Choroid plexus epithelial cell (primary cell): ENCODE results near the gene FBXL17.

Experiments
- DNase-seq: peaks from one replicate; pipeline ENCODE4 v3.0.0-alpha.2; 2010; ENCODE audit warnings: low read depth
- H3K4me3 ChIP-seq: 2 replicates; pipeline ENCODE4 v1.5.1; 2011; ENCODE audit warnings: low read depth, mild to moderate bottlenecking, control low read depth, low read length, moderate library complexity
- CTCF ChIP-seq: conservative IDR thresholded peaks from 2 replicates; pipeline ENCODE4 v1.5.1; 2011; ENCODE audit warnings: low read depth, mild to moderate bottlenecking, control low read depth, inconsistent platforms, low read length, moderate library complexity

FBXL17 gene

DNA sequence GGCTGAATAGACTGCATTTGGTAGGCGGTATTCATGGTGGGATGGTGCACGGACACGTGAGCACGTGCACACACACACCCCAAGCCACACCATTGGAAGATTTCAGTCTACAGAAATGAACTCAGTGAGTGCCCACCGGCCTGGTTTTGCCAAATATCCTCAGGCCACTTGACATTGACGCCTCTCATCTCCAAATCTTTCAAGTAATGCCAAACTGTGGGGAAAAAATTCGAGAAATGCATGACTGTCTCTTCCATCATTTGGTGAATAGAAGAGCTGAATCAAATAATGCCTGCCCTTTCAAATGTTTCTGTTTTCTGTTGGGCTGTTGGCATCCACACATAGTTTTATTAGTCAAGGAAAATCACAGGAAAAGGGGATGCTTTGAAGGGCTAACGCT lies 528.9 kb downstream of the FBXL17 start:
- no peak overlapping the region for H3K4me3 ChIP-seq
- DNase-seq = no peak
- TF ChIP-seq CTCF = no peak

DNA sequence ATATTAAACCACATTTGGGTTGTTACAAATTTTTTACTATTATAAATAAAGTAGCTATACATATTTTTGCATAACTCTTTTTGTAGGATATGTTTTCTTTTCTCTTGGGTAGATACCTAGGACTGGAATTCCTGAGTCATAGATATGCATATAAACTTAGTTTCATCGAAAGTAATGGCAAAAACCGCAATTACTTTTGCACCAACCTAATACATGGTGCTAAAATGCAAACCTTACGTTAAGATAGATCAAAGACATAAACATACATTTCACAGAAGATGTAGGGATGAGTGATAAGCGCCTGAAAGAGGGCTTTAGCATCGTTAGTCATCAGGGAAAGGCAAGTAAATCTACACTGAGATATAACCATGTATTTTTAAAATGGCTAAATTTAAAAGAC lies 532.8 kb downstream of the FBXL17 start:
- no peak for TF ChIP-seq CTCF
- DNase-seq = no peak

GRCh38 chr5:107840592-107840991 lies 541.3 kb downstream of the FBXL17 start:
- TF ChIP-seq CTCF = no peak
- DNase-seq = no peak
- H3K4me3 ChIP-seq = no peak overlapping the region

More for the DNA sequence above, 532.8 kb downstream of the FBXL17 start:
- H3K4me3 ChIP-seq = no peak overlapping the region

DNA sequence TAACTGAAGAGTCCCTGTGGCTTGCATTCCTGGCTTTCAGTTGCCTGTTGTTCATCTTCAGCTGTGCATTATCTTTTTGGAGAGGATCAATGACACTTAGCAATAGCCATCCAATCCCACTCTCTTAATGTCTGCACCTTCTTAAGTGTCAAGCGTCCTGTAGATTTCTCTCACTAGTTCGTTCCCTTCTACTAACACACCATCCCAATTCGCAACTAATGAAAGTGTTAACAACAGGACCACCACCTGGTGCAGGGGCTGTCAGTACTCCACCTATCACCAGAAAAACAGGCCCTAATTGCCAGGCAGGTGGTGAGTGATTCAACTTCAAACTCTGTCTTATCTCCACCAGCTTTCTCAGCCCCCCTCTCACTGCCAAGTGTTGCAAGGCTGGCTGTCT lies 541.7 kb downstream of the FBXL17 start:
- no peak for DNase-seq
- H3K4me3 ChIP-seq = no peak overlapping the region
- TF ChIP-seq CTCF = no peak

DNA sequence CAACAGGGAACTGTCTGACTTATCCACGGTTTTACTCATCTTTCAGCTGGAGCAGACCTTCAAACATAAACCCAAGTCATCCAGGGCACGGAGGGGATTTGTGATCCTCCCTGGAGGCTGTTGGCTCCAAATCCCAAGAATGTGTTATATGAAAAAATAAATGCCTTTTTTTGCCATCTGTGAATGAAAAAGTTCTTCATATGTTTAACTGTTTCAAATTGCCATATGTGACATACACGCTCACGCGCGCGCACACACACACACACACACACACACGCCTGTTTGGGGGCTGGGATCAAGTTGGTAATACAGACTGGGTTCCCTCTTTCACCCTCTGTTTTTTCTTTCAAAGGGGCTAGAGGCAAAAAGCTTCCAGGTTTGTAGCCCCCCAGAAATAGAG lies 546.8 kb downstream of the FBXL17 start:
- no peak for DNase-seq
- TF ChIP-seq CTCF = no peak

GRCh38 chr5:107832746-107833145 lies 549.2 kb downstream of the FBXL17 start:
- no peak for DNase-seq
- no peak overlapping the region for H3K4me3 ChIP-seq
- no peak for TF ChIP-seq CTCF

More for the DNA sequence above, 546.8 kb downstream of the FBXL17 start:
- H3K4me3 ChIP-seq = no peak overlapping the region

DNA sequence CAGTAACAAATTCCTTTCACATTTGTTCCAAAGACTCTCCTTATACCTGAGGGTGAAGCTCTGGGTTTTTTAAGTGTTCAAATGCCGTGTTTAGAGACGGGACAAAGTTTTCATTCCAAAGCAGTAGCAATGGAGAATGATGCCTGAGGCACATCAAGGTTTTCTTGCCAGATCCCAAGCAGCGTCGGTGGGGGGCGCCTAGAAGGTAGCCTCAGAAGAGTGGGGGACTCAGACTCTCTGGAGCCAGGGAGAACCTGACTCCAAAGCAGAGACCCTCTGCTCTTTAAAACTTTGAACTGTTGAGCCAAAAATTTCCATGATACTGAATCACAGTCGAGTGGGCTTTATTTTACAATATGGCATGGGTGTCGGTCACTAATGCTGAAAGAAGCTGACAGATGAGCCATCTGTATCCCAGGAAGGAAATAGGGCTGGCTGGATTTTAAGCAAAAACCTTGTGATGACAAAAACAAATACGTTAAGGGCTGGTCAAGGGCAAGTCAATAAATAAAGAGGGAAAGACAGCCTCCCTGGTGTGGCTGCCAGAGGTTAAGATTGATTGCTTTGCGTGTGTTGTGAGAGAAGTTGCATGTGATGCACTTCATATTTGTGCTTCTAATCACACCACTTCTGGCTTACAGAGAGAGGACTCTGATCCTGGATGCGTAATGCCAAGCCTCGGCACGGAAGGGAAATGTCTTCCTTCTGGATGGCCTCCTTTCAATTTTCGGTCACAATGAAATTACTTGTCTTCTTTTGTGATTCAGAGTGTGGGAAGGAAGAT lies 550.1 kb downstream of the FBXL17 start:
- DNase-seq = no peak
- H3K4me3 ChIP-seq = no peak overlapping the region
- TF ChIP-seq CTCF = no peak
